GM12873 (cell line): Measurements from ENCODE around the gene PRR18.

Source experiments
- TF ChIP-seq, protein P1 (sequence below): IDR thresholded peaks from 2 replicates; pipeline ENCODE4 v1.5.1; 2012; ENCODE audit warnings: low read depth, mild to moderate bottlenecking, moderate library complexity, low read length, control low read depth; ENCODE audit not compliant: insufficient read depth; ENCODE audit errors: missing control alignments

PRR18 gene

DNA sequence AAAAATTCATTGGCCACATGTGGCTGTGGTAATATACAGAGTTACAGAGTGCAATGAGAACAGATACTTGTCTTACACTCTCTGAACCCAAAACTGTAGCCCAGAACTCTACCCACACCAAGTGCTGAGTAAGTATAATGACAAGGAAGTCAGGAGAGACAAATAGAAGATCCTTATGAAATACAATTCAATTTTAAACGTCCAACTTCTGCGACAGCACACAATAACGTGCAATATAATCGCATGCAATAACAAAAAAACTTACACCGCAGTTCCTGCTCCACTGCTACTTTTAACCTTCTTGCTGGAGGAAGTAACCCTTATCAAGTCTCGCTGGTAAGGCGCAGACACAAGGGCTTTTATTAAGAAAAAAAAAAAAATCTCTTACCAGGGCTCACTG lies 33.3 kb upstream of the PRR18 start:
- TF ChIP-seq, protein P1, sequence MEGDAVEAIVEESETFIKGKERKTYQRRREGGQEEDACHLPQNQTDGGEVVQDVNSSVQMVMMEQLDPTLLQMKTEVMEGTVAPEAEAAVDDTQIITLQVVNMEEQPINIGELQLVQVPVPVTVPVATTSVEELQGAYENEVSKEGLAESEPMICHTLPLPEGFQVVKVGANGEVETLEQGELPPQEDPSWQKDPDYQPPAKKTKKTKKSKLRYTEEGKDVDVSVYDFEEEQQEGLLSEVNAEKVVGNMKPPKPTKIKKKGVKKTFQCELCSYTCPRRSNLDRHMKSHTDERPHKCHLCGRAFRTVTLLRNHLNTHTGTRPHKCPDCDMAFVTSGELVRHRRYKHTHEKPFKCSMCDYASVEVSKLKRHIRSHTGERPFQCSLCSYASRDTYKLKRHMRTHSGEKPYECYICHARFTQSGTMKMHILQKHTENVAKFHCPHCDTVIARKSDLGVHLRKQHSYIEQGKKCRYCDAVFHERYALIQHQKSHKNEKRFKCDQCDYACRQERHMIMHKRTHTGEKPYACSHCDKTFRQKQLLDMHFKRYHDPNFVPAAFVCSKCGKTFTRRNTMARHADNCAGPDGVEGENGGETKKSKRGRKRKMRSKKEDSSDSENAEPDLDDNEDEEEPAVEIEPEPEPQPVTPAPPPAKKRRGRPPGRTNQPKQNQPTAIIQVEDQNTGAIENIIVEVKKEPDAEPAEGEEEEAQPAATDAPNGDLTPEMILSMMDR = no peak

DNA sequence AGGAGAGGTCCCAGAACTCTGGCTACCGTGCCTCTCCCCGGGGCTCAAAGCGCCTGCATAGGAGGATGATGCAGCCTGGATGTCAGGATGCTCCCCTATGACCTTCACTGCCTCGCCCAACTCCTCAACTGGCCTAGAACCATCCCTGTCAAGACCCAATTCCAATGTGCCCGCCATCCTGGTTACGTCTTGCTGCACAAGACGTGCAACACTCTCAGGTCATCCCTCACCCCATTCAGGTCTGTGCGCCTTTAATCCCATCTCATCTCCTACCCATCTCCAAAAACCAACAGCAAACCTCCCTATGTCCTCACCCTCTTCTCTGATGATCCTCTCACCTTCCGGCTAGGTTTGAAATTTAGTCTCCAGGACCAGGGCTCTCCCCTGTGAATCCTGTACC lies 30.7 kb upstream of the PRR18 start:
- TF ChIP-seq, protein P1 = no peak

DNA sequence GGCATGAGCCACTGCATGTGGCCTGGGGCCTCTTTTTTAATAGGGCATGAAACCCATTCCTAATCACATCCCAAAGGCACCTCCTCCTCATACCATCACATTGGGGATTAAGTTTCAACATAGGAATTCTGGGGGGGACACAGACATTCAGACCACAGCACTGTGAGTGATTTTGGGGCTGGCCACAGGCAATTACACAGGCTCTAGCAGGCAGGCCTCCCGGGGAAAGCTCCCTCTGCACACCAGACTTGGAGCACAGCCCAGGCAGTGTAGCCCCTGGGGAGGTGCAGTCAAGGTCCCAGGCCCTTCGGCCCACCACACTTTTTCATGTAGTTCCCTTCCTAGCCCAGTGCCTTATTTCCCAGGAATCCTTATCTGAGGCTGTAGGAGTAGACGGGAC lies 28.7 kb upstream of the PRR18 start:
- TF ChIP-seq, protein P1 = no peak

DNA sequence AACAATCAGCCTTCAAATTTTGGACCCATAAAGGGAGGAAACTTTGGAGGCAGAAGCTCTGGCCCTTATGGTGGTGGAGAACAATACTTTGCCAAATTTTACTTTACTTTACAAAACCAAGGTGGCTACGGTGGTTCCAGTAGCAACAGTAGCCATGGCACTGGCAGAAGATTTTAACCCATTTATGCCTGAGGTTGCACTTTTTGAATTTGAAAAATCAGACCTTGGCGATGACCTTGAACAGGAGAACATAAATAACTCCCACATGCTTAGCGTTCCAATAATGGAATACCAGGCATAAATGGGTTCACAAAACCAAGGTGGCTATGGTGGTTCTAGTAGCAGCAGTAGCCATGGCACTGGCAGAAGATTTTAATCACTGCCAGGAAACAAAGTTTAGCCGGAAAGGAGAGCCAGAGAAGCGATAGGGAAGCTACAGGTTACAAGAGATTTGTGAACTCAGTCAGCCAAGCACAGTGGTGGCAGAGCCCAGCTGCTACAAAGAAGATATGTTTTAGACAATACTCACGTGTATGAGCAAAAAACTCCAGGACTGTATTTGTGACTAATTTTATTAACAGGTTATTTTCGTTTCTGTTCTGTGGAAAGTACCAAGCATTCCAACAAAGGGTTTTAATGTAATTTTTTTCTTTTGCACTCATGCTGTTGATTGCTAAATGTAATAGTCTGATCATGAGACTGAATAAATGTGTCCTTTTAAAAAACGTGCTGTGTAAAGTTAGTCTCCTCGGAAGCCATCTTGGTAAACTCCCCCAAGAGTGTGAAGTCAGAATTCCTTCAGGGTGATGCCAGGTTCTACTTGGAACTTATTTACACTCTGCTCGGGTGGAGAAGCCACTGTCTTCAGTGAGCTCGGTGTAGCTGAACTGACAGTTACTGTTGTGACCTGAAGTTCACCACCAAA lies 27.4 kb upstream of the PRR18 start:
- TF ChIP-seq, protein P1 = no peak

DNA sequence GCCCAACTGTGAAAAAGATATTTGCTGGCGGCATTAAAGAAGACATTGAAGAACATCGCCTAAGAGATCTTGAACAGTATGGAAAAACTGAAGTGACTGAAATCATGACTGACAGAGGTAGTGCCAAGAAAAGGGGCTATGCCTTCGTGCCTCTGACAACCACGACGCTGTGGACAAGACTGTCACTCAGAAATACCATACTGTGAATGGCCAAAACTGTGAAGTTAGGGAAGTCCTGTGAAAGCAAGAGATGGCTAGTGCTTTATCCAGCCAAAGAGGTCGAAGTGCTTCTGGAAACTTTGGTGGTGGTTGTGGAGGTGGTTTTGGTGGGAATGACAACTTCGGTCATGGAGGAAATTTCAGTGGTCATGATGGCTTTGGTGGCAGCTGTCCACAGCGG lies 26.7 kb upstream of the PRR18 start:
- TF ChIP-seq, protein P1 = no peak

DNA sequence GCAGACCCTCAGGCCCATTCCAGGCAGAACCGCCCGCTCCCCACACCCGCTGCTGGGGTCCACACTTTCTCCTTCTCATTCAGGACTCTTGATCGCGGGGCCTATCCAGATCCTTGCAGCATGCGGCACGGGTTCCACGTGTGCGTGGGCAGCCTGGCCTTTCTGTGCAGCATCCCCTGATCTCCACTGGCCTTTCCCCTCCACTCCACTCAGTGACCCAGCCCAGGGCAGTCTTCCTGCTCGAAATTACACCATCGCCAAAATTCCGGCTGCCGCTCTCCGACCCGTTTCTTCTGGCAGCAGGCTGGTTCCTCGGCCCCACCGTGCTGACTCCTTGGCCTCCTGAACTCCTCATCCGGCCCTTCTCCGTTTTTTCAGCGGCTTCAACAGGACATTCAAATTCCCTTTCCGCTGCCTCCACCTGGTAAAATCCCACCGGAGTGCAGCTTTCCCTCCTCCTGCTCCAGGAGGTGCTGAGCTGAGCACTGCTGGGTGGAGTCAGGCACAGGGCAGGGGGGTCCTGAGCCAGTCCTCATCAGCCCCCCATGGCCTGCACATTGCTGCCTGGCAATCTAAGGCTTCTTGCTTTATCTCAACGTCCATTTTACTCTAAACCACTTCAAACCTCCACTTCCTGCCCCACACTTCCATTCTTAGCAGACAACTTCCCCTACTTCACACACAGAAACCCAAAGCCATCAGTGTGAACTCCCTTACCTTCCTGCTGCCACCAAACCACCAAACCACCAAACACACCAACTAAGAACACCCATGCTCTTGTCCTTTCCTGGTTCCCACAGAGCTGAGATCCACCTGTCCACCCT lies 25.2 kb upstream of the PRR18 start:
- TF ChIP-seq, protein P1 = no peak

DNA sequence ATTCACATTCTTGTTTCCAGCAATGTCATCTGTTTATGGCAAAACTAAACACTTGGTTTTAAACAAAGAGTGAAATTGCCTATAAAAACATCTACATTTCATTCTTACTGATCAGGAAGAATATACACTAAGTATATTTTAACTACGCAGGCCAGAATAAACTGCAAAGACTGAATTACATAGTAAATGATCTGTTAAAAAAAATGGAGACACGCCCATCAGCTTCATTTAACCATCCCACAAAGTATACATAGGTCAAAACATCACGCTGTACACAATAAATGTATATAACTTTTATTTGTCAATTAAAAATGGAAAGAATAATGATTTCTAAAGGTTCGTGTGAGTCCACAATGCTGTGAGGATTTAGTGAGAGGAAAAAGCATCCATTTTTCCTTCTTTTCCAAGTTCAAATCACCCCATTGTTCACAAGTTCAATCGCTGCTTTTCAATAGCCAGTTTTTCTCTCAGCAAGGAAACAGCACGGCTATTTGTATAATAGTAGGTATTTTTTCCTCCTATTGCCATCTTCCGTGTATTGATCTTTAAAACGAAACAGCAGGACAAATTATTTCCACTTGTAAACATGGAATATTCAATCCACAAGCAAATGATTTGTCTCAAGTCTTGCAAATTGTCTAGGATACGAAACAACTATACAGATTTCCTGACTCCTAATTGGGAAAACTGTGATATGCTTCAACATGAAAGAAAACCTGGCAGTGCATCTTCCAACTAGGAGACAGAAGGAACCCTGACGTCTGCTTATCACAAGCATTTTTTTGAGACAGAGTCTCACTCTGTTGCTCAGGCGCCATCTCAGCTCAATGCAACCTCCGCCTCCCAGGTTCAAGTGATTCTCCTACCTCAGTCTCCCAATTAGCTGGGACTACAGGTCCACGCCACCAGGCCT lies 23.6 kb upstream of the PRR18 start:
- TF ChIP-seq, protein P1 = no peak
